22Rv1 (cell line): ENCODE data around the gene MAMDC2.

Experiments used
- ZFX ChIP-seq: fragments of 450-650 bp; IDR thresholded peaks from 2 replicates; pipeline ENCODE4 v1.6.1; 2017; ENCODE audit warnings: antibody characterized with exemption, borderline replicate concordance
- TF ChIP-seq, protein P1 (sequence below): fragments of 450-650 bp; IDR thresholded peaks from 2 replicates; pipeline ENCODE4 v1.5.1; 2017; ENCODE audit warnings: mild to moderate bottlenecking

DNA sequence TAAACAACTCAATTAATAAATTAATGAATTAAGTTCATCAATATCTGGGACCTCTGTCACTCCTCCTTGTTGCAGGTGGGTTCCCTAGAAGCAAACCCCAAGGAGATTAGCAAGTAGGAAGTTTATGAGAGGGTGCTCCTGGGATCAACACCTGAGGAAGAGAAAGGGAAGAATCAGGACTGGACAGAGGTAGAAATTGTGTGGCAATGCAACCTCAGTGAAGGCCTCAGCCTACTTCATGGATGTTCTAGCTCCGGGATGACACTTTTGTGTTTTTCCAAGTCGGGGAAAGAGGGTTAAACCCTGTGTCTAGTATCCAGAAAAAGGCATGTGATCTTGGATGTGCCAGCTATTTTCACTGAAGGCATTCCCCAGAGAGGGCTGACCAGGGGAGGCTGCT, 23.2 kb downstream of the MAMDC2 start:
- TF ChIP-seq, protein P1, sequence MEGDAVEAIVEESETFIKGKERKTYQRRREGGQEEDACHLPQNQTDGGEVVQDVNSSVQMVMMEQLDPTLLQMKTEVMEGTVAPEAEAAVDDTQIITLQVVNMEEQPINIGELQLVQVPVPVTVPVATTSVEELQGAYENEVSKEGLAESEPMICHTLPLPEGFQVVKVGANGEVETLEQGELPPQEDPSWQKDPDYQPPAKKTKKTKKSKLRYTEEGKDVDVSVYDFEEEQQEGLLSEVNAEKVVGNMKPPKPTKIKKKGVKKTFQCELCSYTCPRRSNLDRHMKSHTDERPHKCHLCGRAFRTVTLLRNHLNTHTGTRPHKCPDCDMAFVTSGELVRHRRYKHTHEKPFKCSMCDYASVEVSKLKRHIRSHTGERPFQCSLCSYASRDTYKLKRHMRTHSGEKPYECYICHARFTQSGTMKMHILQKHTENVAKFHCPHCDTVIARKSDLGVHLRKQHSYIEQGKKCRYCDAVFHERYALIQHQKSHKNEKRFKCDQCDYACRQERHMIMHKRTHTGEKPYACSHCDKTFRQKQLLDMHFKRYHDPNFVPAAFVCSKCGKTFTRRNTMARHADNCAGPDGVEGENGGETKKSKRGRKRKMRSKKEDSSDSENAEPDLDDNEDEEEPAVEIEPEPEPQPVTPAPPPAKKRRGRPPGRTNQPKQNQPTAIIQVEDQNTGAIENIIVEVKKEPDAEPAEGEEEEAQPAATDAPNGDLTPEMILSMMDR = no peak
- TF ChIP-seq ZFX = no peak
